Uterus (tissue), 2 donors: ENCODE data around the gene NPIPB12.
"Not testable (repeated sequence)": the region's sequence is repeated elsewhere in the genome, so short reads cannot be mapped to it uniquely, and the experiment has no call there.

Experiments
- CTCF ChIP-seq, 4 experiments: fragments of 200-600 bp in 2 of 4; fragments of 450-650 bp in 2 of 4; sonication (generic) in 2 of 4; IDR thresholded peaks; one replicate each; pipeline ENCODE4 v1.5.1; 2016 to 2019; ENCODE audit warnings: antibody characterized with exemption in 4 of 4, mild to moderate bottlenecking in 2 of 4, moderate library complexity in 1 of 4
- POLR2A ChIP-seq, 2 donors: fragments of 450-650 bp; IDR thresholded peaks; one replicate each; pipeline ENCODE4 v1.6.1; 2016; ENCODE audit warnings: antibody characterized with exemption in 2 of 2, mild to moderate bottlenecking in 1 of 2, moderate library complexity in 1 of 2

DNA sequence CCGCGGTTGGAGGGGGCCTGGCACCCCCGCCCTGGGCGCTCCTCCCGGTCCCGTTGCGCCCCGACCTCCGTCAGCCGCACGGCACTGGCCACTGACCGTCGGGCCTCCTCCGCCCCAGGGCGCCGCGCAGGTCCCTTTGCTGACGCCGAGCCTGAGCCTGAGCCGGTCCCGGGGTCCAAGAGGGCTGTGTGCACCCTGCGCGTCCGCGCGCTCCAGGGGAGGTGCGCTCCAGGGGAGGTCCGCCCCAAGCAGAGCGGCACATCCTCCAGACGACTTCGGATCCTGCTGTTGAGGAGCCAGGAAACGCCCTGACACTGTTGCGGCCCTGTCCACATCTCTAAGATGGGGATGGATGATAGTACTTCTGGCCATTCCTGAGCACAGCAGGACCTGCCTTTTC lies 39.3 kb downstream of the NPIPB12 start:
- not testable (repeated sequence) for TF ChIP-seq POLR2A, CTCF (IDR thresholded peaks at IDR 0.05)
